Measurements from ENCODE around the gene MAMDC2.

Gene MAMDC2

GRCh38 chr9:70144131-70144503 lies 100.5 kb downstream of the MAMDC2 start:
- no peaks in the 10 kb centered on the region for H3K4me1 ChIP-seq (ENCODE audit: insufficient read depth, low read length)
- no peaks in the 10 kb centered on the region for H3K27me3 ChIP-seq (ENCODE audit: control insufficient read depth in 1 of 2, insufficient read depth in 2 of 2, low read length in 2 of 2)
- H3K27ac ChIP-seq (ENCODE audit: low read depth, low read length) = no peak overlapping the region
- no peak overlapping the region for H3K4me3 ChIP-seq (ENCODE audit: low read depth in 1 of 2, low read length in 2 of 2)
- H3K9ac ChIP-seq (ENCODE audit: low read length) = no peak overlapping the region
- H3K9me3 ChIP-seq (ENCODE audit: low read length) = no peaks in the 10 kb centered on the region
- H3K36me3 ChIP-seq (ENCODE audit: insufficient read depth, low read length) = peaks cover 75% of the 10 kb centered on the region

GRCh38 chr9:70145981-70146380 lies 102.3 kb downstream of the MAMDC2 start:
- Histone ChIP-seq H3K9ac (ENCODE audit: low read length) (no peak overlapping the region), H3K4me3 (ENCODE audit: low read depth in 1 of 2, low read length in 2 of 2) (no peak overlapping the region), H3K27ac (ENCODE audit: low read depth, low read length) (no peak overlapping the region), H3K4me1 (ENCODE audit: insufficient read depth, low read length) (peaks cover 12% of the 10 kb centered on the region), H3K9me3 (ENCODE audit: low read length) (no peaks in the 10 kb centered on the region), H3K27me3 (ENCODE audit: control insufficient read depth in 1 of 2, insufficient read depth in 2 of 2, low read length in 2 of 2) (no peaks in the 10 kb centered on the region), H3K36me3 (ENCODE audit: insufficient read depth, low read length) (peaks cover 81% of the 10 kb centered on the region)

- H3K27ac ChIP-seq (ENCODE audit: low read depth, low read length) = no peak overlapping the region
- no peak overlapping the region for H3K9ac ChIP-seq (ENCODE audit: low read length)
- H3K27me3 ChIP-seq (ENCODE audit: control insufficient read depth in 1 of 2, insufficient read depth in 2 of 2, low read length in 2 of 2) = no peaks in the 10 kb centered on the region
- peaks cover 21% of the 10 kb centered on the region for H3K4me1 ChIP-seq (ENCODE audit: insufficient read depth, low read length)
- peaks cover 81% of the 10 kb centered on the region for H3K36me3 ChIP-seq (ENCODE audit: insufficient read depth, low read length)
- no peaks in the 10 kb centered on the region for H3K9me3 ChIP-seq (ENCODE audit: low read length)
- no peak overlapping the region for H3K4me3 ChIP-seq (ENCODE audit: low read depth in 1 of 2, low read length in 2 of 2)
Observed at GRCh38 chr9:70147196-70147595, 103.5 kb downstream of the MAMDC2 start.

- Histone ChIP-seq H3K27me3 (ENCODE audit: control insufficient read depth in 1 of 2, insufficient read depth in 2 of 2, low read length in 2 of 2) (no peaks in the 10 kb centered on the region), H3K9me3 (ENCODE audit: low read length) (no peaks in the 10 kb centered on the region), H3K9ac (ENCODE audit: low read length) (no peak overlapping the region), H3K36me3 (ENCODE audit: insufficient read depth, low read length) (peaks cover 81% of the 10 kb centered on the region), H3K4me3 (ENCODE audit: low read depth in 1 of 2, low read length in 2 of 2) (no peak overlapping the region), H3K4me1 (ENCODE audit: insufficient read depth, low read length) (peaks cover 26% of the 10 kb centered on the region), H3K27ac (ENCODE audit: low read depth, low read length) (no peak overlapping the region)
Observed at GRCh38 chr9:70147651-70148050, 104.0 kb downstream of the MAMDC2 start.

GRCh38 chr9:70152350-70152749 lies 108.7 kb downstream of the MAMDC2 start:
- H3K9ac ChIP-seq (ENCODE audit: low read length) = no peak overlapping the region
- peaks cover 59% of the 10 kb centered on the region for H3K36me3 ChIP-seq (ENCODE audit: insufficient read depth, low read length)
- H3K9me3 ChIP-seq (ENCODE audit: low read length) = no peaks in the 10 kb centered on the region
- H3K4me1 ChIP-seq (ENCODE audit: insufficient read depth, low read length) = peaks cover 51% of the 10 kb centered on the region
- H3K27ac ChIP-seq (ENCODE audit: low read depth, low read length) = no peak overlapping the region
- H3K27me3 ChIP-seq (ENCODE audit: control insufficient read depth in 1 of 2, insufficient read depth in 2 of 2, low read length in 2 of 2) = no peaks in the 10 kb centered on the region
- no peak overlapping the region for H3K4me3 ChIP-seq (ENCODE audit: low read depth in 1 of 2, low read length in 2 of 2)

- Histone ChIP-seq H3K4me3 (ENCODE audit: low read depth in 1 of 2, low read length in 2 of 2) (no peak overlapping the region), H3K9me3 (ENCODE audit: low read length) (no peaks in the 10 kb centered on the region), H3K4me1 (ENCODE audit: insufficient read depth, low read length) (peaks cover 61% of the 10 kb centered on the region), H3K27me3 (ENCODE audit: control insufficient read depth in 1 of 2, insufficient read depth in 2 of 2, low read length in 2 of 2) (no peaks in the 10 kb centered on the region), H3K27ac (ENCODE audit: low read depth, low read length) (no peak overlapping the region), H3K36me3 (ENCODE audit: insufficient read depth, low read length) (peaks cover 21% of the 10 kb centered on the region), H3K9ac (ENCODE audit: low read length) (no peak overlapping the region)
Observed at GRCh38 chr9:70156729-70157128, 113.1 kb downstream of the MAMDC2 start.

- no peaks in the 10 kb centered on the region for H3K27me3 ChIP-seq (ENCODE audit: control insufficient read depth in 1 of 2, insufficient read depth in 2 of 2, low read length in 2 of 2)
- peaks cover 19% of the 10 kb centered on the region for H3K36me3 ChIP-seq (ENCODE audit: insufficient read depth, low read length)
- H3K27ac ChIP-seq (ENCODE audit: low read depth, low read length) = no peak overlapping the region
- H3K4me1 ChIP-seq (ENCODE audit: insufficient read depth, low read length) = peaks cover 59% of the 10 kb centered on the region
- no peak overlapping the region for H3K4me3 ChIP-seq (ENCODE audit: low read depth in 1 of 2, low read length in 2 of 2)
- no peak overlapping the region for H3K9ac ChIP-seq (ENCODE audit: low read length)
- H3K9me3 ChIP-seq (ENCODE audit: low read length) = no peaks in the 10 kb centered on the region
Observed at GRCh38 chr9:70159630-70160029, 116.0 kb downstream of the MAMDC2 start.

GRCh38 chr9:70160686-70161600 lies 117.3 kb downstream of the MAMDC2 start:
- Histone ChIP-seq H3K27ac (ENCODE audit: low read depth, low read length) (peak overlapping the region; percentile 35), H3K9ac (ENCODE audit: low read length) (no peak overlapping the region)

GRCh38 chr9:70165006-70165602 lies 121.5 kb downstream of the MAMDC2 start:
- H3K9ac ChIP-seq (ENCODE audit: low read length) = no peak overlapping the region
- no peaks in the 10 kb centered on the region for H3K27me3 ChIP-seq (ENCODE audit: control insufficient read depth in 1 of 2, insufficient read depth in 2 of 2, low read length in 2 of 2)
- H3K4me3 ChIP-seq (ENCODE audit: low read depth in 1 of 2, low read length in 2 of 2) = no peak overlapping the region
- H3K4me1 ChIP-seq (ENCODE audit: insufficient read depth, low read length) = peaks cover 25% of the 10 kb centered on the region
- H3K27ac ChIP-seq (ENCODE audit: low read depth, low read length) = no peak overlapping the region
- H3K36me3 ChIP-seq (ENCODE audit: insufficient read depth, low read length) = peaks cover 32% of the 10 kb centered on the region
- no peaks in the 10 kb centered on the region for H3K9me3 ChIP-seq (ENCODE audit: low read length)

More at GRCh38 chr9:70160686-70161600, 117.3 kb downstream of the MAMDC2 start:
- peaks cover 14% of the 10 kb centered on the region for H3K36me3 ChIP-seq (ENCODE audit: insufficient read depth, low read length)
- H3K4me3 ChIP-seq (ENCODE audit: low read depth in 1 of 2, low read length in 2 of 2) = no peak overlapping the region
- no peaks in the 10 kb centered on the region for H3K27me3 ChIP-seq (ENCODE audit: control insufficient read depth in 1 of 2, insufficient read depth in 2 of 2, low read length in 2 of 2)
- no peaks in the 10 kb centered on the region for H3K9me3 ChIP-seq (ENCODE audit: low read length)
- H3K4me1 ChIP-seq (ENCODE audit: insufficient read depth, low read length) = peaks cover 46% of the 10 kb centered on the region

- Histone ChIP-seq H3K9ac (ENCODE audit: low read length) (no peak overlapping the region), H3K27ac (ENCODE audit: low read depth, low read length) (no peak overlapping the region), H3K4me3 (ENCODE audit: low read depth in 1 of 2, low read length in 2 of 2) (no peak overlapping the region), H3K27me3 (ENCODE audit: control insufficient read depth in 1 of 2, insufficient read depth in 2 of 2, low read length in 2 of 2) (no peaks in the 10 kb centered on the region), H3K9me3 (ENCODE audit: low read length) (no peaks in the 10 kb centered on the region), H3K36me3 (ENCODE audit: insufficient read depth, low read length) (peaks cover 58% of the 10 kb centered on the region), H3K4me1 (ENCODE audit: insufficient read depth, low read length) (no peaks in the 10 kb centered on the region)
Observed at GRCh38 chr9:70168521-70168920, 124.9 kb downstream of the MAMDC2 start.

- Histone ChIP-seq H3K9me3 (ENCODE audit: low read length) (no peaks in the 10 kb centered on the region), H3K4me1 (ENCODE audit: insufficient read depth, low read length) (no peaks in the 10 kb centered on the region), H3K9ac (ENCODE audit: low read length) (no peak overlapping the region), H3K27ac (ENCODE audit: low read depth, low read length) (no peak overlapping the region), H3K36me3 (ENCODE audit: insufficient read depth, low read length) (peaks cover 64% of the 10 kb centered on the region), H3K4me3 (ENCODE audit: low read depth in 1 of 2, low read length in 2 of 2) (no peak overlapping the region), H3K27me3 (ENCODE audit: control insufficient read depth in 1 of 2, insufficient read depth in 2 of 2, low read length in 2 of 2) (no peaks in the 10 kb centered on the region)
Observed at GRCh38 chr9:70169222-70169621, 125.6 kb downstream of the MAMDC2 start.

Data from muscle layer of colon (tissue), 2 donors.